ENCODE measurements around the gene RNU6-1.

Gene RNU6-1

GRCh38 chr15:67796196-67797127 is 43.4 kb downstream of the RNU6-1 start:
- no peak for DNase-seq

DNA sequence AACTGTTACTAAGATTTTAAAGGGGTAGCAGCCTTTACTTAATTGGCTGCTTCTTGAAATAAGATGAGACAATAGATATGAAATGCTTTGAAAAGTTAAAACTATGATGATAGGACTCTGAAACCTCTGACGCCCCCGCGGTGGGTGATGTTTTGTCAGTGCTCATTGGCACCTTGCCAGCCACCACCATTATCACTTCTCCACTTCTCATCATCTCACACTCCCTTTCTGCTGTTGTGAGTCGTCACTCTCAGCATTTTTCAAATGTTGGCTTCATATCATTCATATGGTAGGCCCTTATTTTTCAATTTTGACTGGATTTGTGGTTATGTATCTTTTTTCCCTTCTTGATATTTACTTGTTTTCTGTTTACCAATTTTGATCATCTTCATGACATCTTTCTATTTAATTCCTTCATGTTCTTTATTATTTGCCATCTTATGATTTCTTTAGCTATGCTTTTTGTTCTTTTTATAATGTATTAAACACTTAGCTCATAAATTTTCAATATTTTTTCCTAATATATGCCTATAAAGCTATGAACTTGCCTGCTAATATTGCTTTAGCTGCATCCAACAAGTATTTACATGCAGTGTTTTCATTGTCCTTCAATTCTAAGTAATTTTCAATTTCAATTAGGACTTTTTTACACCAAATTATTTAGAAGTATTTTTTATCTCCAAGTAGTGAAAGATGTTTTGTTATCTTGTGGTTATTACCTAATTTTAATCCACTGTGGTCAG is 44.8 kb downstream of the RNU6-1 start:
- DNase-seq, result no peak

DNA sequence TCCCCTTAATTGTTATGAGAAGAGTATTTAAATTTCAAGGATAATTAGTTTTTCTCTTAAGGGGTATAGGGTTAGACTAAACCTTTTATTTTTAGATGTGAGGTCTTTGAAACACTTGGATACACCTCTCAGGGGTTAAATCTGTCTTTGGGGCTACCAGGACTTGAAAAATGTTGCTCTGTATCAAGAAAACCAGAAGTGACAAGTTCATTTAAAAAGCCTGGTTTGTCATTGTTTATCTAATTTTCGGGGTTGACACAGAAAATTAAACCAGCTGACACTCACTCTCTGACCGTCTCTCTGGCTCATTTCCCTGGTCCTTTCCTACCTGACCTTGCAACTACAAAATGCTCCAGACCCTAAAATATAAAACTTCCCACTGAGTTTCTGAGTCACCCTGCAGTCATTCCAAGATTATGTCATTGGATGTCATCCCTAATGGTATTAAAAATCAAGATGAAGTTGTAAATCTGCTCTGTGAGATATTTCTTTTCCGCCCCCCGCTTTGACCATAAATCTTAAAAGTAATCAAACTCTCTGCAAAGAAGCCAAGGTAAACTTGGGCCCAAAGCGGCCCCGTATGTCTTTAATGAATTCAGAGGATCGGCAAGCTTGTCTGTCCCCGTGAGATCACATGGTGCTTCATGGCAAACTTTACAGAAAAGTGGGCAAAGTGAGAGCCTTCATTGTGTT is 47.4 kb downstream of the RNU6-1 start:
- no peak for DNase-seq

DNA sequence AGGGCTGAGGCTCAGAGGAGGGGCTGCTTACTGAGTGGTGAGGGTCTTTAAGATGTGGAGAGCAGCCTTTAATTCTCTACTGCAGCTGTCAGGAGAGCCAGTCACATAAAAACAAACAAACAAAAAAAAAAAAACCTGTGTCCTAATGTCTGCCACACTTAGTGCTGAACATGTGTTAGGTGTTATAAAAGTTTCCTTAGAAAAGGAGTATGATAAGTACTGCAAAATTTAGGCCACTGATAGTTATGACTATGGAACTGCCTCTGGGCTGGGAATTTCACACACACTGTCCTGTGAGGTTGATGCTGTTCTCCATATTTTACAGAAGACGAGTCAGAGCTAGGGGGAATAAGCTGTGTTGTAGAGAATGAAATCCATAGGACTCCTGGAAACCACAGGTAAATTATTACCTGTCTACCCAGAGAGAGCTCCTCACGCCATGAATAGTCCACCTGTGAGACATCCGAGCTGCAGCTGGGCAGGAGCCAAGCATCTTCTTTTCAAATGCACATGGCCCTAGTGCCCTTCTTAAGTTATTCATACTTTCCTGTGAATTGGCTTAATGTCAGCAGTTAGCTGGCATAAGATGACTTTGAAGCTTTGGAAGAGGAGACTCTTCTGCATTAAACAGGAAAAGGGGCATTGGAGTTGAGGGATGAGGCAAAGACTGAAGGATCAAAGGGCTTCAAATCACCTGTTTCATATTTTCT is 49.1 kb downstream of the RNU6-1 start:
- DNase-seq, result no peak

Measured in midbrain (tissue), 1 donor.